ENCODE results near the gene SENP1. TPM values are rescaled to one million over a fixed set of nuclear protein-coding genes. Genes with fewer than 3 reads are reported as not detected.

The SENP1 gene
- total RNA-seq, 1 experiment from 2014 or later: 23.0 TPM

DNA sequence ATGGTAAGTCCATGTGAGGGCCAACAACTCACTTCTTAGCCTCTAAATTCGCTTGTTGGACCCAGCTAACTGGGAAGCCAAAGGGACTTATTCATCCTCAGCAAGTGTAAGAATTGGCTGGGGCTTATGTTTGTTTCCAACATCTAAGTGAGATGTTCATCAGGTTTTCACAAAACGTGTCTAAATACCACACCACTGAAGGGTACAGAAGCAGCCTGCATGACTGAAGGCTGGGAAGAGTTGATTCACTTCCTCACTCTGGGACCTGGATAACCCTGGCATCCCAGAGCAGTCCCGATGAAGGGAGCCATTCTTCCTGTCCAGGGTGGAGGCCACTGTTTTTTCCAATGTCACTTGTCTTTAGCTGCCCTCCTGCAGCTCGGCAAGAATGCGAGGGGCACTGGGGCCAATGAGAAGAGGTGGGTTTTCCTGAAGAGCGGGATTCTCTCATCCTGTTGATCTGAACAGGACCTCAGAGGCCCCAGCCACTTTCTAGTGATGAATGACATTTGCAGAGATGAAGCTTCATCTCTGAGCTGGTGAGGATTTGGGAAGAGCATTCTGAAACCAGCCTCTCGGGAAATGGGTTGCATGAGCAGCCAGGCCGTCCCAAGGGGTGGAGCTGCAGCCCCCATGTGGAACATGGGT, 89.4 kb downstream of the SENP1 start:
- Histone ChIP-seq H3K36me3 (ENCODE audit: low read depth) (no peaks in the 10 kb centered on the region), H3K27ac (no peak overlapping the region), H3K4me3 (no peak overlapping the region), H3F3A (ENCODE audit: insufficient read depth, low read depth) (no peaks in the 10 kb centered on the region), H3K4me1 (replicated peaks; ENCODE audit: insufficient read depth) (peaks cover 8% of the 10 kb centered on the region), H2AFZ (no peak overlapping the region), H3K79me2 (ENCODE audit: low read depth) (no peaks in the 10 kb centered on the region), H3K27me3 (ENCODE audit: insufficient read depth, low read depth) (peaks cover 80% of the 10 kb centered on the region), H3K9me2 (ENCODE audit: insufficient read depth) (no peaks in the 10 kb centered on the region), H3K4me2 (no peak overlapping the region), H4K20me1 (ENCODE audit: insufficient read depth) (no peaks in the 10 kb centered on the region), H3K9me3 (ENCODE audit: insufficient read depth, low read depth) (no peaks in the 10 kb centered on the region)
- ChIA-PET CTCF (no interaction called here), POLR2A (ENCODE audit: unreplicated experiment) (no interaction called here)
- TF ChIP-seq, protein P1, sequence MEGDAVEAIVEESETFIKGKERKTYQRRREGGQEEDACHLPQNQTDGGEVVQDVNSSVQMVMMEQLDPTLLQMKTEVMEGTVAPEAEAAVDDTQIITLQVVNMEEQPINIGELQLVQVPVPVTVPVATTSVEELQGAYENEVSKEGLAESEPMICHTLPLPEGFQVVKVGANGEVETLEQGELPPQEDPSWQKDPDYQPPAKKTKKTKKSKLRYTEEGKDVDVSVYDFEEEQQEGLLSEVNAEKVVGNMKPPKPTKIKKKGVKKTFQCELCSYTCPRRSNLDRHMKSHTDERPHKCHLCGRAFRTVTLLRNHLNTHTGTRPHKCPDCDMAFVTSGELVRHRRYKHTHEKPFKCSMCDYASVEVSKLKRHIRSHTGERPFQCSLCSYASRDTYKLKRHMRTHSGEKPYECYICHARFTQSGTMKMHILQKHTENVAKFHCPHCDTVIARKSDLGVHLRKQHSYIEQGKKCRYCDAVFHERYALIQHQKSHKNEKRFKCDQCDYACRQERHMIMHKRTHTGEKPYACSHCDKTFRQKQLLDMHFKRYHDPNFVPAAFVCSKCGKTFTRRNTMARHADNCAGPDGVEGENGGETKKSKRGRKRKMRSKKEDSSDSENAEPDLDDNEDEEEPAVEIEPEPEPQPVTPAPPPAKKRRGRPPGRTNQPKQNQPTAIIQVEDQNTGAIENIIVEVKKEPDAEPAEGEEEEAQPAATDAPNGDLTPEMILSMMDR (conservative IDR thresholded peaks at IDR 0.05): no peak
- no peak for TF ChIP-seq EZH2 (IDR thresholded peaks at IDR 0.05; ENCODE audit: low read depth)
- intact Hi-C loops (cut with micrococcal nuclease; ENCODE audit: unreplicated experiment): no loop called here
- DNase-seq: no peak
- BruUV-seq (replicated peaks): no TSS peak

GRCh38 chr12:48015954-48016353, 89.9 kb downstream of the SENP1 start:
- H3K27ac ChIP-seq: no peak overlapping the region
- peaks cover 85% of the 10 kb centered on the region for H3K27me3 ChIP-seq (ENCODE audit: insufficient read depth, low read depth)
- H3K4me3 ChIP-seq: no peak overlapping the region
- H3K79me2 ChIP-seq (ENCODE audit: low read depth): no peaks in the 10 kb centered on the region
- no TSS peak for BruUV-seq (replicated peaks)
- ChIA-PET POLR2A (ENCODE audit: unreplicated experiment) (no interaction called here), CTCF (no interaction called here)
- TF ChIP-seq, protein P1 (conservative IDR thresholded peaks at IDR 0.05): no peak
- no peak for TF ChIP-seq EZH2 (IDR thresholded peaks at IDR 0.05; ENCODE audit: low read depth)
- H4K20me1 ChIP-seq (ENCODE audit: insufficient read depth): no peaks in the 10 kb centered on the region
- no peak overlapping the region for H3K4me2 ChIP-seq
- H3F3A ChIP-seq (ENCODE audit: insufficient read depth, low read depth): no peaks in the 10 kb centered on the region
- H3K4me1 ChIP-seq (replicated peaks; ENCODE audit: insufficient read depth): peaks cover 2% of the 10 kb centered on the region
- intact Hi-C loops (cut with micrococcal nuclease; ENCODE audit: unreplicated experiment): no loop called here
- H3K9me3 ChIP-seq (ENCODE audit: insufficient read depth, low read depth): no peaks in the 10 kb centered on the region
- no peak for DNase-seq
- no peaks in the 10 kb centered on the region for H3K36me3 ChIP-seq (ENCODE audit: low read depth)
- no peak overlapping the region for H2AFZ ChIP-seq
- no peaks in the 10 kb centered on the region for H3K9me2 ChIP-seq (ENCODE audit: insufficient read depth)

- no TSS peak for BruUV-seq (replicated peaks)
- H3K4me2 ChIP-seq: no peak overlapping the region
- no peak for DNase-seq
- H3K9me2 ChIP-seq (ENCODE audit: insufficient read depth): no peaks in the 10 kb centered on the region
- H3F3A ChIP-seq (ENCODE audit: insufficient read depth, low read depth): no peaks in the 10 kb centered on the region
- ChIA-PET CTCF (no interaction called here), POLR2A (ENCODE audit: unreplicated experiment) (no interaction called here)
- H3K27me3 ChIP-seq (ENCODE audit: insufficient read depth, low read depth): peaks cover 91% of the 10 kb centered on the region
- no peaks in the 10 kb centered on the region for H3K4me1 ChIP-seq (replicated peaks; ENCODE audit: insufficient read depth)
- H3K27ac ChIP-seq: no peak overlapping the region
- H3K4me3 ChIP-seq: no peak overlapping the region
- H2AFZ ChIP-seq: no peak overlapping the region
- intact Hi-C loops (cut with micrococcal nuclease; ENCODE audit: unreplicated experiment): no loop called here
- TF ChIP-seq, protein P1 (conservative IDR thresholded peaks at IDR 0.05): no peak
- TF ChIP-seq EZH2 (IDR thresholded peaks at IDR 0.05; ENCODE audit: low read depth): no peak
- no peaks in the 10 kb centered on the region for H3K9me3 ChIP-seq (ENCODE audit: insufficient read depth, low read depth)
- H4K20me1 ChIP-seq (ENCODE audit: insufficient read depth): no peaks in the 10 kb centered on the region
- no peaks in the 10 kb centered on the region for H3K79me2 ChIP-seq (ENCODE audit: low read depth)
- no peaks in the 10 kb centered on the region for H3K36me3 ChIP-seq (ENCODE audit: low read depth)
These were observed 90.8 kb downstream of the SENP1 start for GRCh38 chr12:48015129-48015528.
